HG03342 (cell line): ENCODE measurements around the gene SORL1.

Experiments
- ATAC-seq: cut with Tn5 transposase; IDR thresholded peaks from one replicate; pipeline ENCODE4 v1.9.1; 2021; ENCODE audit warnings: mild to moderate bottlenecking, moderate library complexity; ENCODE audit not compliant: unreplicated experiment

SORL1 gene

GRCh38 chr11:121452609-121453150, 566 bp downstream of the SORL1 start, which contains the start of gene SORL1-AS1:
TSS of gene SORL1-AS1 (minus strand) at chr11:121452967.
- peak; percentile 16 for ATAC-seq

DNA sequence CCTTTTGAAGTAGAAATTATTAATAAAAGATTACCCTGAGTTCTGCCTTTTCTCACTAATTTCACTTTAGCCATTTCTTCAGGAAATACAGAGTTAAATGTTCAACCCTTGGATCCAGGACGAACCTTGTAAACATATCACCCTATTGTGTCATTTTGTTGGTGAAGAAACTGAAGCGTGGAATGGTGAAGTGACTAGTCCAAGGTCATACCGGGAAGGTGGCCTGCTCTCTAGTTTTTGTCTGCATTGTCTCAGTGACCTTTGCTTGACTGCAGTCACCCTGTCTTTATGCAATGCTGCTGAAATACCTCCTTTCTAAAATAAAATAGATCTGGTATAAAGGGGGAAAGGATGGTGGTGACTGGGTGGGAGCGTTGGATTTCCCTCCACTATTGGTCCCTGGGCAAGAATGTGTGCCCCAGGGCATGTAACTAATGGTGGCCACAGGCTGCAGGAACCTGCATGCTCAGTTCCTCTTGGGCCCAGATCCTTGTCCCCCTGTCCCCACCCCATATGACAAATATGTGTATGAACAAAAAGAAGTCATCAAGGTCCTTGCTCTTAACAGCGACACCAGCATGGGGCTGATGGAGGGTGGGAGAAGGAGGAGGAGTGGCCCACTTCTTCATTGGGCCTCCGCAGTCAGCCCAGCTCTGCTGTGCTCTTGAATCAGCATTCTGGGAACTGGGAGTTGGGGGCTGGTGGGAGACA, 1.6 kb downstream of the SORL1 start:
- ATAC-seq, result no peak

GRCh38 chr11:121455115-121455514, 3.0 kb downstream of the SORL1 start:
- ATAC-seq, result no peak

- no peak for ATAC-seq
Measured at GRCh38 chr11:121456151-121456550, 4.0 kb downstream of the SORL1 start.

- ATAC-seq, result no peak
Measured at GRCh38 chr11:121456816-121457431, 4.8 kb downstream of the SORL1 start.

- ATAC-seq, result no peak
Measured at GRCh38 chr11:121458551-121458950, 6.4 kb downstream of the SORL1 start.

- no peak for ATAC-seq
Measured at GRCh38 chr11:121459413-121460017, 7.4 kb downstream of the SORL1 start.

GRCh38 chr11:121460941-121461514, 8.9 kb downstream of the SORL1 start:
- ATAC-seq, result no peak

GRCh38 chr11:121461843-121462242, 9.7 kb downstream of the SORL1 start:
- ATAC-seq, result no peak

GRCh38 chr11:121463689-121464335, 11.7 kb downstream of the SORL1 start:
- no peak for ATAC-seq

GRCh38 chr11:121464352-121464946, 12.3 kb downstream of the SORL1 start:
- ATAC-seq, result peak; percentile 48

GRCh38 chr11:121465709-121466062, 13.6 kb downstream of the SORL1 start:
- ATAC-seq, result no peak

GRCh38 chr11:121466063-121466794, 14.1 kb downstream of the SORL1 start:
- ATAC-seq, result no peak

- no peak for ATAC-seq
Measured at GRCh38 chr11:121467471-121467870, 15.4 kb downstream of the SORL1 start.

DNA sequence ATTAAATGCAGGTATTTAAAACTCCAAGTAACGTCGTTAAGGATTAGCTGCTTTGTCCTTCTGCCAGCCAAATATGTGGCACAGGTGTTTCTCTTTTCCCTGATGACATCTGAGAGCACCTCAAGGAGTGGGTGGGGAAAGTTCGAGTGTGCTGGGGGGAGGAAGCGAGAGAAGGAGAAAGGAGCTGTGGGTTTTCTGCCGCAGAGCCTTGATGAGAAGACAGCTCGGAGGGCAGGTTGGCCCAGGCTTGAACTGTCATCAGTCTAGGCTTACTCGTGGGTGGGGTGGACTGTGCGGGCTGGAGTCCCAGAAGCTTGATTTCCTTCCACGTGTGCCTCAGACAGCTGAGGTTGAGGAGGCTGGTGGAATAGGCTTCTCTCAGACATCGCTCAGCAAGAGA, 15.9 kb downstream of the SORL1 start:
- ATAC-seq, result peak; percentile 43

DNA sequence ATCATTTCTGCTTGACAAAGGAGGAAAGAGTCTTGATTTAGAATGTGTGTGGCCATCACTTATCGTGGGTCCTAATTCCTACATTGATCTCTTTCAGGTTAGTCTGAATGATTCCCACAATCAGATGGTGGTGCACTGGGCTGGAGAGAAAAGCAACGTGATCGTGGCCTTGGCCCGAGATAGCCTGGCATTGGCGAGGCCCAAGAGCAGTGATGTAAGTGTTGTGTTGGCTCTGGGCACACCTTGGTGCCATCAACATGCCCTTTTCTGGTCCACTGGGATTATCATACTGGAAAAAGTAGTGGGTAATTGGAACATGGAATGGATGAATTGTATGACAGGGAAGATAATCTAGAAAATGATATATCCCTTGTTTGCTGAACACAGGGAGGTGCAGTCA, 17.8 kb downstream of the SORL1 start:
- ATAC-seq, result no peak

- no peak for ATAC-seq
Measured at GRCh38 chr11:121471167-121471566, 19.1 kb downstream of the SORL1 start.

- no peak for ATAC-seq
Measured at GRCh38 chr11:121472312-121472711, 20.2 kb downstream of the SORL1 start.

DNA sequence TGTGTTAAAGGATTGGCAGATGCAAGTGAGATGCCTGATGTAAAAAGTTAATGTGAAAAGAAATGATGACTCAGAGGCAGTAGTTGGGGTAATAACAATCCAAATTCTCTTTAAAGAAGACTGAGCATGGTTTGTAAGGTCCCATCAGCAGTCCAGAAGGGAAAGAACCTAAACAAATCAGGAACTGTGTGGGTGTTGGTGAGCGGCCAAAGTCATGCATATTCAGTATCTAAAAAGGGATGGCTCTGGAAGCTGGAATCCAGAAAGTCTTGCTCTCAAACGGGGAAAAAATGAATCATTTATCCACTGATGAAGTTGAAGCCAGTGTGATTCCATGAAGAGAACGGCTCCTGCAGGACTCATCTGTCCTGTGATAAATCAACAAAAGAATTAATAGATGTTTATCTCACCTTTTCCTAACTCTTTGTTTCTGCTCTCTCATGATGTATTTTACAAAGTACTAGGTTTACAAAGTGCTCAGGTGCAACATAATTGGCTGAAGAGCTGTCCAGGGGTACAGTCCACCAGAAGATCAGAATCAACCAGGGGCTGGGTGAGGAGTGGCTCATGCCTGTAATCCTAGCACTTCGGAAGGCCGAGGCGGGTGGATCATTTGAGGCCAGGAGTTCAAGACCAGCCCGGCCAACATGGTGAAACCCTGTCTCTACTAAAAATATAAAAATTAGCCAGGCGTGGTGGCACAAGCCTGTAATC, 21.1 kb downstream of the SORL1 start:
- no peak for ATAC-seq
